Stimulated activated CD4-positive, alpha-beta T cell treated with anti-CD3 and anti-CD28 coated beads, TNF-alpha, amount 100 ng/mL, for 24 hours (primary cell): ENCODE data around the gene FAM181B.
"Not testable (repeated sequence)": the region's sequence is repeated elsewhere in the genome, so short reads cannot be mapped to it uniquely, and the experiment has no call there.

Experiments
- DNase-seq, 3 experiments: peaks; one replicate each; pipeline ENCODE4 v3.0.0-alpha.2; 2020; ENCODE audit warnings: low read depth in 3 of 3

The FAM181B gene

DNA sequence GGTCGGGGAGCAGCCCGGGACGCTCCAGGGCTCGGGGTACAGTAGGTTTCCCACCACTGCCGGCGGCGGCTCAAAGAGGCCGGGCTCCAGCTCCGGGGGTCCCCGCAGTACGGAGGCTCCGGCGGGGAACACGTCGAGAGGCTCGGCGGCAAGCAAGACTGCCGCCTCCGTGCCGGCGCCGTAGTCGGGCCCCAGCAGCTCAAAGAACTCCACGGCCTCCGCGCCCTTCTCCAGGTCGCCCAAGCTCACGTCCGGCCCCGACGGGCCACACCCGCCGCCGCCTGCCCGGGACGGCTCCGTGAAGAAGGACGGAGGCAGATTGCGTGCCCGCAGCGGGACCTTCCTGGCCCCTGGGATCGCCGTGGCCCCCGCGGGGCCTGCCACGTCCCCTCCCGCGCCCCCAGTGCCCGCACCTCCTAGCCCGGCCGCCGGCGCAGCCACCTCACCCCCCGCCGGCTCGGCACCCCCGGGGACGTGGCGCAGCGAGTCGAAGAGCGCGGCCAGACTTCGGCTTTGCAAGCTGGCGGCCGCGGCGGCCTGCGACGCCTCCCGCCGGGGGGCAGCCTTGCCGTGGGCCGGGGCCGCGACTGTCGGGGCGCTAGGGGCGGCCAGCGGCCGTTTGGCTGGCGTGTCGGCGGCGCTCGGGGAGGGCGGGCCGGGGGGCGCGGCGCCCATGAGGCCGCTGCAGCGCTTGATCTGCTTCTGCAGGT lies 775 bp downstream of the FAM181B start:
- DNase-seq, result no peak

DNA sequence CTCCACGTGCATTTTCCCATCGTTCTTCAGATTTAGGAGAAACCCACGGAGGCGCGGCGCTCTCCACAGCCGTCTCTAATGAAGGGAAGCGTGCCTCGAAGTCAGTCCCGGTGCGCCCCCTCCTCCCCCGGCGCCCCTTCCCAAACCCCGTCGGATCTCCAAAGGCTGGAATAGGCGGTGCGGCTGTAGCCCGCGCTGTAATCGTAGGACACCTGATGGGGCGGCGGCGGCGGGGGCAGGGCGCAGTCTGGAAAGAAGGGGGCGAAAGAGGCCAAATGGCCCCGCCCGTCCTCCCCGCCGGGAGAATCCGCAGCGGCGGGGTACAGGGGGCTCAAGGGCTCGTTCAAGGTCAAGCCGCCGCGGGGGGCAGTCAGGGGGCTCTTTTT lies 1.3 kb downstream of the FAM181B start:
- no peak for DNase-seq

DNA sequence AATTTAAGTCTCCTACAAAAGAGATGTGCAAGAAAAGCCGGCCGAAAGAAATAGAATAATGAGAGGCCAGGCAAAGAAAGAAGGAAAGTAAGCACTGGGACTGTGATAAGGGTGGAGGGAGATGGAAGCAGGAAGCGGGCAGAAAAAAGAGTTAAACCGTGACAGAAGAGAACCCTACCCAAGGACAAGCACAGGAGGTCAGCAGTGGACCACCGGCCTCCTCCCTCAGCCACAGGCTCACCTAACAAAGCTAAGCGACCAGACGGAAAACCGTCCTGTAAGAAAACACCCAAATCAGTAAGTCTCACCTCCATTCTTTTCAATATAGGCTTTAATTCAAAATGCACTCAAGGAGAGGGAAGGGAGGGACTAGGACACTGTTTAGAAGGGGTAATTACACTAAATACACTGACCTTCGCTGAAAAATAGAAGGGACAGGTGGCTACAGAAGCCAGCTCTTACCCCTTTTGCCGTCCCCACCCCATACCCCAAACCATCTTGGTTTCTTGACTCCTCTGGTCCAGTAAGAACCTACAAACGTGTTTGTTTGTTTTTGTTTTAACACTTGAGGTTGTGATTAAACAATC lies 1.9 kb downstream of the FAM181B start:
- no peak for DNase-seq

DNA sequence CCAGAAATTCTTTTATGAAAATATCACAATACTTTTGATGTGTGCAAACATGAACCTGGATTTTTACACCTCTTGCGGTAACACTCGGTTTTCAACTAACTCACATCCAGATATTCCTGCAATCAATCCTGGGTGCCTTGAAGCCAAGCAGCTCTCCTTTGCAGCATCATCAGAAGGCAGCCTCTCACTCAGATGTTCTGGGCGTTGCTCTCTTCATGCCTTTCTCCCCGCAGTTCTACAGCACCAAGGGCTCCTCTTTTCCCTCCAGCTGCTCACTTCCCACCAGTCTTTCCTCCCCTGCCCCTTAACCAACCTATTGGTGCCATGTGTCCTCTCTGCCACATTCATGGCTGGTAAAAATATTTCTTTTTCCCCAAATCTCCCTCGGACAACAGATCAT lies 2.9 kb downstream of the FAM181B start:
- DNase-seq, result no peak

DNA sequence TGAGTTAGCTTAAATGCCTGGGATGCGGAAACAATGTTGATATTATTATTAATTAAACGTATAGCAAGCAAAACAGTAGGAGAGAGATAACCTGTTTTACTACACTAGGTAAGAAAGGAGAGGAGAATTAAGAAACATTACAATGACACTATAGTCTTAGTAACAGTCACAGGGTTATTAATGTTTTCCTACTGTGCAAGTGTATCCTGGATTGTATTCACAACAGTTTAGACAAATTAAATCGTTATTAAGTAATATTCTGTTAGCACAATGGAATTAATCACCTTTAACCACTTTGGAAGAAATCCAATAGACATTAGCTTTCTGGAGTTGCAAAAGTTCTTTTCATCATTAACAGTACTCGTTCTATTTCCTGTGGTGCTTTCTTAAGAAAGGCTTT lies 3.4 kb downstream of the FAM181B start:
- no peak for DNase-seq

DNA sequence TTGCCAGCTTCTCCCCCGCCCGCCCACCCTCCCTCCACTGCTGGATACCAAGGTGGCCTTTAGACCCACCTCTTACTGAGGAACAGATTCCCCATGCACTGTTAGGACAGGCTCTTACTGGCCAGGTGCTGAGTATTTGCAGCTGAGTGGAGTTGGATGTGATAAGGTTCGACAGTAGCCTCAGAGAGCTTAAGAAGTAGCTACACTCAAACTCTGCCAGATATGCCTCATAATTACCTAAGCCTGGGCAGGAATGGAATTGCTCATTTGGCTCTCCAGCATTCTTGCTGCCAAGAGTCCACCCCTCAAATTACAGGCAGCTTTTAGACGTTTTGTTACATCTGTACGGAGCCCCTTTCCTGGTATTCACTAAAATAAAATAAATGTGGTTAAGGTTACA lies 9.6 kb downstream of the FAM181B start:
- no peak for DNase-seq

DNA sequence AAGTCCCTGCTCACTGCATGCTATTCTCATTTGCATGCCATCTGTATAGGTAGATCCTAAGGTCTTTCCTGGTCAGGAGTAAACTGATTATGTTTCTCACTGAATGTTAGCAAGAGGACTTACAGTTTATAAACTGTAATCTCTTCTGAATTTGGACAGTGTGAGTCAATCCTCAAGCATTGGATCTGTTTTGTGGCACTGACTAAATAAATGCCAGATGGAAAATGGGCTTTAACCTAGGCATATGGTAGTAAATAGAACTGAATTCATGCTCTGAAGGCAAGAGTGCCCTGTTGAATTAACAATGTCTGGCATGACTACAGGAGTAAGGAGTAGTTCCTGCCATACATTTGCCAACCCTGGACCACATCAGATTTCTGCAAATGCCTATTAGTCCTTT lies 11.4 kb downstream of the FAM181B start:
- DNase-seq, result no peak

DNA sequence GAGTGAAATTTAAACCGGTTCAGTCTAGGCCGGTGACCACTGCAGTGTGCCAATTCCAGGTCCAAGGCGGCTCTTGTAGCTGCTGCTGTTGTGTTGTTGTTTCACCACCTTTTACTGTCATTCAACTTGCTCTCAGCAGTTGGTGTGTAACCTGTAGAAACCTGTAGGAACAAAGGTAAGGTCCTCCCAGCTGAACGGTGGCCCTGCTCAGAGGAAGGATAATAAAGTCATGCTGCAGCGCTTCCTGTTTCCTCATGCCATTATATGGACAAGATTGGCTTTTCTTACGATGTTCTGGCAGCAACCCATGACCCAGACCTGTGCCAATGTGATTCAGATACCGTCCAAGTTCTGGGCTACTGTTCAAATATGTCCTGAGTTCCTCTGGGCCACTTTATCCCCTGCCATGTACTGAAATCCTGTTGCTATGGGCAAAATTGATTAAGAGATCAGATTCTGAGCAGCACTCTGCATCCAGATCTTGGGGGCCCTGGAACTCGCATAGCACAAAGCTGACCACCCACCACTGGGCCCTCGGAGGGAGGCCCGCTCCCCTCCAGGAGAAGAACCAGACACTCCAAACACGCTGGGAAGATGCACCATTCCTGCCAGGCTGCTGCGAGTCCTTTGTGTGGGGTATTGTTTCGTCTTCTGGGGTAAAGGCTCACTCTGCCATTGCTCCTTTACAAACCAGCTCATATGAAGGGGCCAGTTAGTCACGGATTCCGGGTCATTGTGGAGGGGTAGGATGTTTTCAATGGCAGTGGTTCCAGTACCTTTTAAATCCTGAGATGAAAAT lies 13.2 kb downstream of the FAM181B start:
- DNase-seq, result no peak

DNA sequence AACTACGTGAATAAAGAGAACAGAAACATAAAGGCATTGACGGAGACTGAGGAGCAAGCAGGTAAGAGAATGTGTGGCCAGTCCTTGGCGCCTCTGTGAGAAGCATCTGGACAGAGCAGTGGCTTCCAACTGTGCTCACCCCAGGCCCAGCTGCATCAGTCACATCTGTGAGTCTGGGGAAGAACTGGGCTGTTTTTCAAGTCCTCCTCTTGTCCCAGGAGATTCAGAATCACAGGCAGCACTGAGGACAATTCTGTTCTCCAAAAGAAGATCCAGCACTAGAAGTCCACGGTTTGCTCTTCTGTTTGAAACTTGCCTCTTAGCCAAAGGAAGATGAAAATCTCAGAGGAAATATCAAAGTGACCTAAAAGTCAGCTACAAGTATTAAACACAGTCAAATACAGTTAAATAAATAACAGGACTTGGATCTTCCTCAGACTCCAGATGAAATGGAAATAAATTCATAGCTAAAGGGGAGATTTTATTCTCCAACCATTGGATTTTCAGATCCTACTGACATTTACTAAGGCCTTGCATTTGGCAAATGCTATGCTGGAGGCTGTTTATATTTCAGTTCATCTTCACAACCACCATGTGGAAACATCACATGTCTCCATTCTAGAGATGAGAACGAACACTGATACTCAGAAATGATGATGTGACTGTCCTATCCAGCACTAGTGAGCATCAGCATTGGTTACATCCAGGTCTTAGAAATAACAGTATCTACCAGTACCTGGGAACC lies 14.1 kb downstream of the FAM181B start:
- no peak for DNase-seq

DNA sequence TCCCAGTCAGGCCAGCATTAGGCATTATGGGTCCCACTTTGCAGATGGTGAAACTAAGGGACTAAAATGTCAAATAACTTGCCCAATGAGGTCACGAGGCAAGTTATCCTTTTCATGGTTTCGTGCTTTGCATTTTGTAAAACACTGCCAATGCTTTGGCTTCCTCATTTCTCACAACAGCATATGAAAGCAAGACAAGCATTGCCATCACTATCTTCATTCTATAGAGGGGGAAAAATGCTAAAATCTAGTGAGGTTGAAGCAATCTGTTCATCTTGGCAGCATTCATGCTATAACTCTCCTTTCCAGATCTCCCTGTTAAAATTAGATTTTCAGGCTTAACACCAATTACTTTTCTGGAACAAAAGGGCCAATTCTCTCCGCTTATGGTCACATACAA lies 14.8 kb downstream of the FAM181B start:
- DNase-seq, result no peak

DNA sequence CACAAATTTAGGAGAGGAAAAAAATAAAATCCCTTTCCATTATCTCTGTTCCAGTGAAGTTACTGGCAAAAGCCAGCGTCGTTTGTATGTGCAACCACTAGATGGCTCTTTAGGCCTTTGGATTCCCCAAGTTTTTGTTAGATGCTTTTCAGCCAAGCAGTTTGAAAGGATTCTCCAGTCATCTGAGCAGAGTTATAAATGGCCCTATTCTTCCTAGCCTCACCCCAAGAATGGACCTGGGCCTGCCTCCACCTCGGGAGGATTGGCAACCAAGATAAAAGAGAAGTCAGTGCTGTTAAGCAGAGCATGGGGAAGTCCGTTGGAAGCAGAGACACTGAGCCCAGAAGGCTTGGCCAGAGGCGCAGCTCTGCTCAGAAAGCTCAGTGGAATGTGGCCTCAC lies 15.4 kb downstream of the FAM181B start:
- no peak for DNase-seq

DNA sequence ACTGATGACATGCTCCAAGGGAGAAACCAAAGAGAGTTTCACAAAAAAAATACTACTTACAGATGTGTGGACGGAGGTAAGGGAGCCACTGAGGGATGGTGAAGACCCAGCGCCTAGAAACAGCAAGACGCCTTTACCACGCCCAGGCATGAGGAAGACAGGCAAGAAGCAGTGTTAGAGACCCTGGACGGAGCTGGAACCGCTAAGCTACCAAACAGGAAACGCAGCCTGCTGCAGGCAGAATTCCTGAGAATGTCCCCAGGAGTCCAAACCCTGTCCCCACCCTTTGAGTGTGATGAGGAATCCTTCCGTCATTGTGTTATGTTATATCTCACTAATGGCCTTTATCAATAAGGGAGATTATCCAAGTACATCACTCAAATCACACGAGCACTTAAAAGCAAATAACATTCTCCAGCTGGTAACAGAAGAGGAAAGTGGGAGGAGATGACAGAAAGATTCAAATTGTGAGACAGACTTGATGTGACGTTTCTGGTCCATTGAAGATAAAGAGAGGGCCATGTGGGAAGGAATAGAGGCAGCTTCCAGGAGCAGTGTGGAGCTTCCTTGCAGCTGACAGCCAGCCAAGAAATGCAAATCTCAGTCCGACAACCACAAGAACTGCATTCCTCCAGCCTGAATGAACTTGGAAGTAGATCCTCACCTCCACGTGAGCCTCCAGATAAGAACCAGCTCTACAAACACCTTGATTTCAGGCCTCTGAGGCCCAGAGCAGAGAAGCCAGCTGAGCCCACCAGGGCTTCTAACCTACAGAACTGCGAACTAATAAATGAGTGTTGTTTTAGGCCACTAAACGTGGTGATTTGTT lies 19.1 kb downstream of the FAM181B start:
- no peak for DNase-seq

DNA sequence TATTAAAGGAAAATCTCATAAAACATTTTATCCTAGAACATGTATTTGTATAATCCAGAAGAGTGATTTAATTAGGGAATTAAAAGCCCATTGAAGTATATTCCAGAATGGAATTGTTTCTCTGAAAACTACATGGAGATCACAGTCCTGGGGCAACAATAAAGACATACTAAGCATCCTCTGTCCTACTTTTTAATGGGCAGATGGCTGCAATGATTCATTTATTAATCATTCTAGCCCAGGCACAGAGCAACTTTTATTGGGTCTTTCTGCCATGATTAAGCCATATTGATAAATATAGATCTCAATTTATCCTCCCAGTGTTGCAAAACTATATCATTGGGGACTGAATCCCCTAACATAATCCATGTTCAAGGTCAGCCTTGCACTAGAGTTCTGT lies 22.0 kb downstream of the FAM181B start:
- no peak for DNase-seq

DNA sequence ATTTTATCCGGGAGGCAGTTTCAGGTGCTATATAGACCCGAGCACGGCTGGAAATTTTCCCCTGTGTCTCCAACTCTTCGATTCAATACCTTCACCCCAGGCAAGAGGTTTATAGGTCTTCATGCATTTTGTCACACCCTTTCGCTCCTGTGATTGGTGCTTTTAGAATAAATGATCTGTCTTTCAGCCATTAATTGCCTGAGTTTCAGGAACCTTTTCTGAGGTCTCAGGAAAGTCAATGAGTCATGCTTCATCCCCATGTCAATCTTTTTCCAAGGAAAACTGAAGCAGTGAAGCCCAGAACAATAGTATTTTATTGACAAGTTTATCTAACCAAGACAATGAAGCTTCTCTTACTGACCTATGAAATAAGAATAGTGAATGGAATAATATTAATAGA lies 29.9 kb downstream of the FAM181B start:
- DNase-seq, result no peak

DNA sequence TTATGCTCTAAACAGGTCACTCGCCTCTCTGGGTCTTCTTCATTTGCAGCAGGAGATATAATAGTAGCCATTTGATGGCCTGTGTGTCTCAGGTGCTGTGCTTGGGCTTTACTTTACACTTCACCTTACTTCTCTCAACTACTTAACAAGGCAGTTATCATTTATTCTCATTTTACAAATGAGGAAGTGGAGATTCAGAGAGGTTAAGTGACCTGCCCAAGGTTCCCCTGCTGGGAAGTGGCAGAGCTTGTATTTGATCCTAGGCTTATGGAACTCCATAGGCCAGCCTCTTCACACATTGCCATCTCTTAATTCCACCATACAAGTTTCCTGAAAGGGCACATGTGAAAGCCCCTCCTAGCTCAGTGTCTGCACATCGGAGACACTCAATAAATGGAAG lies 30.4 kb downstream of the FAM181B start:
- DNase-seq, result no peak

DNA sequence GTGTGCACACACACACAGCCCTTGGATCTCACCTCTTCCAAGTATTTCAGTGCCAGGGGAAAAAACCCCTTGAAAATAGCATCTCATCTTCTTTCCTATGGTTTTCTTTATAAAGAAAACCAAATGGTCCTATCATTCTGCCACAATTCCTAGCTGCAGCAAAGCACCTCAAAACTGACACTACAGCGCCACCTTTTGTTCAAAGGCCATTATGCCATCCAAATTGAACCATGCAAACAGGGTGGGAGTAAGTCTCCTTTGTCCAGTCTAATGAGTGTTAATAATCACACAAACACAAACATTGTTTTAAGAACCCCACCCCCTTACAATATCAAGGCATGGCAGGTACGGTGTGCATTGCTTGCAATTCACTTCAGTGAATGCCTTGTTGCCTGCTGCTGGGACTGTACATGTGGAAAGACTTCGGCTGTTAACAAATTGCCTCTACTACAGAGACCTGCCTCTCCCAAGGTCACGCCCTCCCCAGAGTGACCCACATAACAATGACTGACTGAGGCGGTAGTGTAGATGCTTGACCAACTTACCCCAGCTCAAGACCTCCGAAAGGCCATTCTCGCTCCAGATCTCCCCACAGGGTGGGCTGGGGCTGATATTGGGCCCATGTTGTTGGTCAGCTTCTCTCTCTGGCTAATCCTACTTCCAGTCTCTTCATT lies 31.7 kb downstream of the FAM181B start:
- DNase-seq, result no peak

DNA sequence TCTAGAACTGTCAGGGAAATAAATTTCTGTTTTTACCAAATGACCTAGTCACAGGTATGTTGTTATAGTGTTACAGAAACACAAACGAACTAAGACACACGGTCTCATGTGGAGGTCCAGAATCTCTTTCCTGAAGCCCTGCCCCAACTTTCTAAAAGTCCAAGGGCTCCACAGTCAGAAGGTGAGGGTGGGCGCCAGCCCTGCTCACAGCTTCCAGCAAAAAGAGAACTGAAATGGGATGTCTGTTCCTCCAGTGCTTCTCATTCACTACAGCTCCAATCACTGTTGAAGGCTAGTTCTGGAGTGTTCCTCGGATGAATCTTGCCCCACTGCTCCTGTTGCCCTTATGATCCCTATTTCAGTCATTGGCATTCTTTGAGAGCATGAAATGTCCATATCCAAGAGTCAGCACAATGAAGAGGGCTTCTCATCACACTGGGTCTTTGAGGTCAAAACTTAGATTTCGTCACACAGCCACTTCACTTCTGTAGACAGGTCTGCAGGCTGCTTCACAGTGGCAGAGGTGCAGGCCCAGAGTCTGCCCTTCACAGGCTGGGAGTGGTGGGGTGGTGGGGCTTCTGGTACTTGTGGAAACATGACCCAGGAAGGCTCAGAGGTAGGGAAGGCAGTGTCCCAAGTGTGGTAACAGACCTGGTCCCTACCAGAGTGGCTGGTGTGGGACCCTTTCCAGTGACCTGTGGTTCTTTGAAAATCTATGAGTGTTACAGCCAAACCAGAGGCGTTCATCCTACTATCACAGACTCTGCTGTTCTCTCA lies 34.9 kb downstream of the FAM181B start:
- no peak for DNase-seq

DNA sequence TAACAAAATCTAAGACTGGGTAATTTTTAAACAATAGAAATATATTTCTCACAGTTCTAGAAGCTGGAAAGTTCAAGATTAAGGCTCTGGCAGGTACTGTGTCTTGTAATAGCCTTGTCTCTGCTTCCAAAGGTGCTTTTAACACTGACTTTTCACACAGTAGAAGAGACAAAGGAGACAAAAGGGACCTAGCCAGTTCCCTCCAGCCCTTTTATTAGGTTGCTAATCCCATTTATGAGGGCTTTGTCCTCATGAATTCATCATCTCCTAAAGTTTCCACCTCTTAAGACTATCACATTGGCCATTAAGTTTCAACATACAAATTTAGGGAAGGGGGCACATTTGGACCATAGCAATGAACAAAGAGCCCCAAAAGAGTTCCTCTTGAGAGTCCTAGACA lies 40.7 kb downstream of the FAM181B start:
- no peak for DNase-seq

DNA sequence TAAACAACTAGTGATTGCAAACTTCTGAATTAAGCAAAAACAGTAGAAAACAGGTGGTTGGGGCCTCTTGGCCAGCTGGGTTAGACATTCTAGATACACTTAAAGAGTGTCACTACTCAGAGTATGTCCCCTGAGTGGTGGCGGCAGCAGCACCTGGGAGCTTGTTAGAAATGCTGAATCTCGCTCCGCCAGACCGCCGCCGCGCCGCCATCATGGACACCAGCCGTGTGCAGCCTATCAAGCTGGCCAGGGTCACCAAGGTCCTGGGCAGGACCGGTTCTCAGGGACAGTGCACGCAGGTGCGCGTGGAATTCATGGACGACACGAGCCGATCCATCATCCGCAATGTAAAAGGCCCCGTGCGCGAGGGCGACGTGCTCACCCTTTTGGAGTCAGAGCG lies 44.3 kb downstream of the FAM181B start:
- DNase-seq, result not testable (repeated sequence)

DNA sequence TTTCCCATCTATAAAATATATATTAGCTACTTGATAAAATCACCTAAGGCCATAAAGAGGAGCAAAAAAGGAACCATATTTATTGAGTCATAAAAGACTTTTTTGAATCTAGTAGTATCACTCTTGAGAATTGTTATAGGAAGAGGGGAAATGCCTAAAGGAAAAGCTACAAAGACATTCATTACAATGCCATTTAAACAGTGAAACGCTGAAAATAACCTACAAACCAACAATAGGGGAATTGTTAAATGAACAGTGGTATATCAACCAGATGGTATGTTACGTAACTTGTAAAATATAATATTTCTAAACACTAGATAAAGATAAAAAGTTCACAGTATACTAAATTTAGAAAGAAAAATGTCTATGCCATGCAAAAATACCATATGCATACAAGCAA lies 47.5 kb downstream of the FAM181B start:
- no peak for DNase-seq
